ENCODE results near the gene KCNK1. TPM values are rescaled to one million over a fixed set of nuclear protein-coding genes. Genes with fewer than 3 reads are reported as not detected.
A peak's percentile ranks its signal among the peaks of the same experiment; 100 is the strongest.

The KCNK1 gene
- total and polyA plus RNA-seq, 4 donors, result 2.5 to 12.3 (median 4.5) TPM

DNA sequence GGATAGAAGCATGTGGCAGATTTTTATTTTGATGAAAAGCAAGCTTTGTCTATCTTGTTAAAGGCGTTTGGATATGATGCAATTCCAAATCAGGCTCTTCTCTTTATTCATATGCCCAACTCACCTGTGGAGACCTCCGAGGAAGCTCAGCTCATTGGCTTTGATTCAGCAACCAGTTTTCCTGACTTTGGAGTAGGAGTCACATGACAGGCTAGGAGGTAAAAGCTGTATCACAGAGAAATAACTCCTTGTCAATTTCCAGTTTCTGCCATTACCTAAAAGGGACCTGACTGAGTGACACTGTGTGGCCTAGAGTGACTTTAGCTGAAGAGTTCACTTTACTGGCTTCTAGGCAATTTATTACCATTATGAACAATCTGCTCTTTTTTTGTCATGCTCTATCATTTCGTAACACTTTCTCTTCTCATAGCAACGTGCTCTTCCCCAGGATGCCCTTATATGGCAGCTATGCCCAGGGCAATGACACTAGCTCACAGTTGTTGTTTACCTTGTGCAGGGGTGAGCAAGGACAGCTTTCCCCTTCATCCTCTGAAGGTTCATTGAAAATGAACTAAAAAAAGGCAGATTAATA lies 107.2 kb downstream of the KCNK1 start:
- TF ChIP-seq EGR1 (IDR thresholded peaks at IDR 0.05; ENCODE audit: low read depth in 2 of 2), result no peak
- TF ChIP-seq, protein P1, sequence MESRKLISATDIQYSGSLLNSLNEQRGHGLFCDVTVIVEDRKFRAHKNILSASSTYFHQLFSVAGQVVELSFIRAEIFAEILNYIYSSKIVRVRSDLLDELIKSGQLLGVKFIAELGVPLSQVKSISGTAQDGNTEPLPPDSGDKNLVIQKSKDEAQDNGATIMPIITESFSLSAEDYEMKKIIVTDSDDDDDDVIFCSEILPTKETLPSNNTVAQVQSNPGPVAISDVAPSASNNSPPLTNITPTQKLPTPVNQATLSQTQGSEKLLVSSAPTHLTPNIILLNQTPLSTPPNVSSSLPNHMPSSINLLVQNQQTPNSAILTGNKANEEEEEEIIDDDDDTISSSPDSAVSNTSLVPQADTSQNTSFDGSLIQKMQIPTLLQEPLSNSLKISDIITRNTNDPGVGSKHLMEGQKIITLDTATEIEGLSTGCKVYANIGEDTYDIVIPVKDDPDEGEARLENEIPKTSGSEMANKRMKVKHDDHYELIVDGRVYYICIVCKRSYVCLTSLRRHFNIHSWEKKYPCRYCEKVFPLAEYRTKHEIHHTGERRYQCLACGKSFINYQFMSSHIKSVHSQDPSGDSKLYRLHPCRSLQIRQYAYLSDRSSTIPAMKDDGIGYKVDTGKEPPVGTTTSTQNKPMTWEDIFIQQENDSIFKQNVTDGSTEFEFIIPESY (IDR thresholded peaks at IDR 0.05), result peak; percentile 47
- TF ChIP-seq SP1 (IDR thresholded peaks at IDR 0.05), result peak; percentile 92
- peak; percentile 98 for TF ChIP-seq FOXA2 (IDR thresholded peaks at IDR 0.05)
- TF ChIP-seq HNF4A (conservative IDR thresholded peaks at IDR 0.05), result peak; percentile 50 to 69
- TF ChIP-seq RAD21 (IDR thresholded peaks at IDR 0.05), result peak; percentile 29 to 54
- TF ChIP-seq NR2F2 (IDR thresholded peaks at IDR 0.05), result no peak
- TF ChIP-seq, protein P2, sequence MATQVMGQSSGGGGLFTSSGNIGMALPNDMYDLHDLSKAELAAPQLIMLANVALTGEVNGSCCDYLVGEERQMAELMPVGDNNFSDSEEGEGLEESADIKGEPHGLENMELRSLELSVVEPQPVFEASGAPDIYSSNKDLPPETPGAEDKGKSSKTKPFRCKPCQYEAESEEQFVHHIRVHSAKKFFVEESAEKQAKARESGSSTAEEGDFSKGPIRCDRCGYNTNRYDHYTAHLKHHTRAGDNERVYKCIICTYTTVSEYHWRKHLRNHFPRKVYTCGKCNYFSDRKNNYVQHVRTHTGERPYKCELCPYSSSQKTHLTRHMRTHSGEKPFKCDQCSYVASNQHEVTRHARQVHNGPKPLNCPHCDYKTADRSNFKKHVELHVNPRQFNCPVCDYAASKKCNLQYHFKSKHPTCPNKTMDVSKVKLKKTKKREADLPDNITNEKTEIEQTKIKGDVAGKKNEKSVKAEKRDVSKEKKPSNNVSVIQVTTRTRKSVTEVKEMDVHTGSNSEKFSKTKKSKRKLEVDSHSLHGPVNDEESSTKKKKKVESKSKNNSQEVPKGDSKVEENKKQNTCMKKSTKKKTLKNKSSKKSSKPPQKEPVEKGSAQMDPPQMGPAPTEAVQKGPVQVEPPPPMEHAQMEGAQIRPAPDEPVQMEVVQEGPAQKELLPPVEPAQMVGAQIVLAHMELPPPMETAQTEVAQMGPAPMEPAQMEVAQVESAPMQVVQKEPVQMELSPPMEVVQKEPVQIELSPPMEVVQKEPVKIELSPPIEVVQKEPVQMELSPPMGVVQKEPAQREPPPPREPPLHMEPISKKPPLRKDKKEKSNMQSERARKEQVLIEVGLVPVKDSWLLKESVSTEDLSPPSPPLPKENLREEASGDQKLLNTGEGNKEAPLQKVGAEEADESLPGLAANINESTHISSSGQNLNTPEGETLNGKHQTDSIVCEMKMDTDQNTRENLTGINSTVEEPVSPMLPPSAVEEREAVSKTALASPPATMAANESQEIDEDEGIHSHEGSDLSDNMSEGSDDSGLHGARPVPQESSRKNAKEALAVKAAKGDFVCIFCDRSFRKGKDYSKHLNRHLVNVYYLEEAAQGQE (IDR thresholded peaks at IDR 0.05), result peak; percentile 56
- TF ChIP-seq JUND (IDR thresholded peaks at IDR 0.05), result peak in 1 of 2 donors; percentile 48
- TF ChIP-seq GABPA (IDR thresholded peaks at IDR 0.05 in 1 of 2, conservative IDR thresholded peaks at IDR 0.05 in 1 of 2), result no peak
- TF ChIP-seq HNF4G (IDR thresholded peaks at IDR 0.05), result no peak
- TF ChIP-seq, protein P3, sequence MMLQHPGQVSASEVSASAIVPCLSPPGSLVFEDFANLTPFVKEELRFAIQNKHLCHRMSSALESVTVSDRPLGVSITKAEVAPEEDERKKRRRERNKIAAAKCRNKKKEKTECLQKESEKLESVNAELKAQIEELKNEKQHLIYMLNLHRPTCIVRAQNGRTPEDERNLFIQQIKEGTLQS (IDR thresholded peaks at IDR 0.05), result peak; percentile 36
- TF ChIP-seq, protein P4, sequence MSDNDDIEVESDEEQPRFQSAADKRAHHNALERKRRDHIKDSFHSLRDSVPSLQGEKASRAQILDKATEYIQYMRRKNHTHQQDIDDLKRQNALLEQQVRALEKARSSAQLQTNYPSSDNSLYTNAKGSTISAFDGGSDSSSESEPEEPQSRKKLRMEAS (IDR thresholded peaks at IDR 0.05), result peak; percentile 66
- TF ChIP-seq, protein P5, sequence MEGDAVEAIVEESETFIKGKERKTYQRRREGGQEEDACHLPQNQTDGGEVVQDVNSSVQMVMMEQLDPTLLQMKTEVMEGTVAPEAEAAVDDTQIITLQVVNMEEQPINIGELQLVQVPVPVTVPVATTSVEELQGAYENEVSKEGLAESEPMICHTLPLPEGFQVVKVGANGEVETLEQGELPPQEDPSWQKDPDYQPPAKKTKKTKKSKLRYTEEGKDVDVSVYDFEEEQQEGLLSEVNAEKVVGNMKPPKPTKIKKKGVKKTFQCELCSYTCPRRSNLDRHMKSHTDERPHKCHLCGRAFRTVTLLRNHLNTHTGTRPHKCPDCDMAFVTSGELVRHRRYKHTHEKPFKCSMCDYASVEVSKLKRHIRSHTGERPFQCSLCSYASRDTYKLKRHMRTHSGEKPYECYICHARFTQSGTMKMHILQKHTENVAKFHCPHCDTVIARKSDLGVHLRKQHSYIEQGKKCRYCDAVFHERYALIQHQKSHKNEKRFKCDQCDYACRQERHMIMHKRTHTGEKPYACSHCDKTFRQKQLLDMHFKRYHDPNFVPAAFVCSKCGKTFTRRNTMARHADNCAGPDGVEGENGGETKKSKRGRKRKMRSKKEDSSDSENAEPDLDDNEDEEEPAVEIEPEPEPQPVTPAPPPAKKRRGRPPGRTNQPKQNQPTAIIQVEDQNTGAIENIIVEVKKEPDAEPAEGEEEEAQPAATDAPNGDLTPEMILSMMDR (IDR thresholded peaks at IDR 0.05; ENCODE audit: low read depth, low read length, missing input control), result no peak
- TF ChIP-seq FOXA1 (IDR thresholded peaks at IDR 0.05), result peak; percentile 97
- TF ChIP-seq RXRA (IDR thresholded peaks at IDR 0.05), result peak; percentile 98 to 99
- WGBS, result 15% methylated on average over 4 of the region's 4 CpGs

More for the DNA sequence above, 107.2 kb downstream of the KCNK1 start:
- peaks cover 0 to 3% (median 0%) of the 10 kb centered on the region in 4 donors for H3K9me3 ChIP-seq (ENCODE audit: control insufficient read depth in 4 of 4, low read length in 3 of 4)
- no peak overlapping the region for H3K4me3 ChIP-seq (ENCODE audit: low read depth in 1 of 3, low read length in 3 of 3)
- no peaks in the 10 kb centered on the region for H3K27me3 ChIP-seq (ENCODE audit: control insufficient read depth in 4 of 4, insufficient read depth in 4 of 4, low read length in 3 of 4)
- H3K36me3 ChIP-seq (ENCODE audit: control insufficient read depth in 4 of 4, insufficient read depth in 3 of 4, low read depth in 1 of 4, low read length in 3 of 4), result no peaks in the 10 kb centered on the region
- H3K4me1 ChIP-seq (ENCODE audit: control insufficient read depth in 4 of 4, insufficient read depth in 4 of 4, low read length in 3 of 4), result peaks cover 4 to 25% (median 17%) of the 10 kb centered on the region in 4 donors
- H3K27ac ChIP-seq (ENCODE audit: low read depth in 1 of 2, low read length in 2 of 2), result peak overlapping the region; percentile 86 to 93
- DNase-seq (ENCODE audit: low spot score), result no peak
- H3K9ac ChIP-seq (ENCODE audit: low read depth in 1 of 2, low read length in 2 of 2), result peak overlapping the region in 1 of 2 donors; percentile 65

Small RNAs within 50 kb of the gene (small RNA-seq; reads per million reads assigned to genes)
- gene MIR4427, result not detected

Data from liver (tissue), 10 donors.